Measurements from ENCODE around the gene PLPP3. TPM values are rescaled to one million over a fixed set of nuclear protein-coding genes. Genes with fewer than 3 reads are reported as not detected.

The PLPP3 gene
- total RNA-seq, 2 experiments from 2014 or later: not detected

DNA sequence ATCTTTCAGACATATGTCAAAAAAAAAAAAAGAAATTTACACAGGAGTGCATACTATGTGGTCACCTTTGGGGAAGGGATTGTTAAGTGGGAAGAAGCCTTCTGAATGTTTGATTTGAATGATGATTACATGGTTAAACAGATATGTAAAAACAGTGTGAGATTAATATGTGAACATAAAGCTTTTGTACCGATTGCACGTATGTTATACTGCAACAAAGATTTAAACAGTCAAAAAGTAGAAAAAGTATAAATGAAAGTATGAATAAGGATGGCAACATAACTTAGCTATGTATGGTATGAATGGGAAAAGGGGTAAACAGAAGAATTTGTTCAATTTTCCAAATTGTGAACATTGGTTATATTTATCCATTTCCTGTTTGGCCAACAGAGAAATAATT, 10.0 kb upstream of the PLPP3 start:
- ChIA-PET CTCF (no interaction called here), POLR2A (no interaction called here)
- ATAC-seq (no peak), DNase-seq (no peak)
- peaks cover 3% of the 10 kb centered on the region for H3K27me3 Mint-ChIP-seq
- no peaks in the 10 kb centered on the region for H3K36me3 Mint-ChIP-seq (ENCODE audit: low read depth)
- no peak overlapping the region for H3K4me3 Mint-ChIP-seq
- peaks cover 2% of the 10 kb centered on the region for H3K9me3 Mint-ChIP-seq (ENCODE audit: low read depth)
- H3K27ac Mint-ChIP-seq: no peak overlapping the region
- intact Hi-C loops (cut with DNase I, micrococcal nuclease): loop anchor here (5.0 to 10.0 kb wide), 4 partner anchors 1115 to 1445 kb away; no protein-coding TSS in a partner anchor
- H3K4me1 Mint-ChIP-seq: no peaks in the 10 kb centered on the region

GRCh38 chr1:56586502-56586901, 7.1 kb upstream of the PLPP3 start:
- DNase-seq (no peak), ATAC-seq (no peak)
- CTCF ChIA-PET: interaction anchor here (2.6 kb wide), 1 partner anchor 11 kb away, joined by 15 read pairs; no protein-coding TSS in a partner anchor
- H3K9me3 Mint-ChIP-seq (ENCODE audit: low read depth): no peaks in the 10 kb centered on the region
- H3K27me3 Mint-ChIP-seq: no peaks in the 10 kb centered on the region
- H3K4me3 Mint-ChIP-seq: no peak overlapping the region
- H3K4me1 Mint-ChIP-seq: no peaks in the 10 kb centered on the region
- intact Hi-C loops (cut with DNase I, micrococcal nuclease): loop anchor here (5.0 to 10.0 kb wide), 4 partner anchors 1112 to 1442 kb away; no protein-coding TSS in a partner anchor
- POLR2A ChIA-PET: no interaction called here
- no peaks in the 10 kb centered on the region for H3K36me3 Mint-ChIP-seq (ENCODE audit: low read depth)
- no peak overlapping the region for H3K27ac Mint-ChIP-seq

DNA sequence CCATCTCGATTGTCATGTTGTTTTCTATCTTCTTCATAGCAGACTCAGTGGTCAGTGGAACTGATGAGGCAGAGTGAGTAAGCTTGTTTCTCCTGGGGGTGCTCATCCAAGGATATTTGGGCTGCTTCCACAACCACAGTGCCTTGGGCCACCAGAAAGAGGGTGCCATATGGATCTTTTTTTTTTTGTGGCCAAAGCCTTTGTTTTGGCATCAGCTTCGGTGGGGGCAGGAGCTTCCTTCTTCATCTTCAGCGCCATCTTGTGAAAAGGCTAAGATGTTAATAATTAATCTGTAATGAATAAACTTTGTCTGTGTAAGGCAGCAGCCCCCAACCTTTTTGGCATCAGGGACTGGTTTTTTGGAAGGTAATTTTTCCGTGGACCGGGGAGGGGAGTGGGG, 6.6 kb upstream of the PLPP3 start:
- no peaks in the 10 kb centered on the region for H3K4me1 Mint-ChIP-seq
- H3K27me3 Mint-ChIP-seq: peaks cover 3% of the 10 kb centered on the region
- intact Hi-C loops (cut with DNase I, micrococcal nuclease): loop anchor here (2.0 to 10.0 kb wide), 6 partner anchors 1107 to 1441 kb away; no protein-coding TSS in a partner anchor
- ChIA-PET POLR2A (no interaction called here), CTCF (interaction anchor here (1.0 to 2.6 kb wide), 5 partner anchors 10 to 1306 kb away, joined by 3 to 15 read pairs (median 3); no protein-coding TSS in a partner anchor)
- ATAC-seq (no peak), DNase-seq (no peak)
- H3K9me3 Mint-ChIP-seq (ENCODE audit: low read depth): no peaks in the 10 kb centered on the region
- no peak overlapping the region for H3K4me3 Mint-ChIP-seq
- no peaks in the 10 kb centered on the region for H3K36me3 Mint-ChIP-seq (ENCODE audit: low read depth)
- no peak overlapping the region for H3K27ac Mint-ChIP-seq

DNA sequence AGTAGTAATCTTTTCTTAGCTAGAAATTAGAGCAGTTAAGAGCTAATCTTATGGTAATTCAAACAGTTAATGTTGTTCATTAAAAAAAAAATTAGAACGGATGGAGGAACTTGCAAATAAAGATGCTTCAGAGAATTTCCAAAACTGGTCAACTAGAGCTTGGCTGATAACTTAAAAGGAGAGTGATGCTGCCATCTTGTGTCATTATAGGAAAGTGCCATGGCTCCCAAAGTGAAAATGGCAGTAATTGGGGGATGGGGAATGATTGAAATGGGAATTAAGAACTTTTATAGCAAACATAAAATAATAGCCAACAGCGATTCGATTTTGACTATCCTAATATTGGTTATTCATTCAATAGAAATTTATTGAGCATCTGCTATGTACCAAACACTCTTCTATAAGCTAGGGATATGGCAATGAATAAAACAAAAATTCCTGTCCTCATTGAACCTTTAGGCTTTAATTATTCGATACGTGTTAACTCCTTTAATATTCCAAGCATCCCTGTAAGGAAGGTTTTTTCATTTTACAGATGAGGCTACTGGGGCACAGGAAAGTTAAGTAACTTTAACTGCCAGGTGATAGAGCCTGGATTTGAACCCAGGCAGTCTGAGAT, 5.7 kb upstream of the PLPP3 start:
- DNase-seq (no peak), ATAC-seq (no peak)
- ChIA-PET POLR2A (interaction anchor here (0.7 kb wide), 1 partner anchor 818 kb away, joined by 5 read pairs; no protein-coding TSS in a partner anchor), CTCF (interaction anchor here (0.5 to 2.6 kb wide), 14 partner anchors 9 to 1637 kb away, joined by 3 to 15 read pairs (median 3); no protein-coding TSS in a partner anchor)
- peaks cover 10% of the 10 kb centered on the region for H3K27me3 Mint-ChIP-seq
- H3K9me3 Mint-ChIP-seq (ENCODE audit: low read depth): no peaks in the 10 kb centered on the region
- H3K4me1 Mint-ChIP-seq: peaks cover under 1% of the 10 kb centered on the region
- no peaks in the 10 kb centered on the region for H3K36me3 Mint-ChIP-seq (ENCODE audit: low read depth)
- no peak overlapping the region for H3K27ac Mint-ChIP-seq
- intact Hi-C loops (cut with DNase I, micrococcal nuclease): loop anchor here (2.0 to 10.0 kb wide), 6 partner anchors 1106 to 1440 kb away; no protein-coding TSS in a partner anchor
- H3K4me3 Mint-ChIP-seq: no peak overlapping the region

DNA sequence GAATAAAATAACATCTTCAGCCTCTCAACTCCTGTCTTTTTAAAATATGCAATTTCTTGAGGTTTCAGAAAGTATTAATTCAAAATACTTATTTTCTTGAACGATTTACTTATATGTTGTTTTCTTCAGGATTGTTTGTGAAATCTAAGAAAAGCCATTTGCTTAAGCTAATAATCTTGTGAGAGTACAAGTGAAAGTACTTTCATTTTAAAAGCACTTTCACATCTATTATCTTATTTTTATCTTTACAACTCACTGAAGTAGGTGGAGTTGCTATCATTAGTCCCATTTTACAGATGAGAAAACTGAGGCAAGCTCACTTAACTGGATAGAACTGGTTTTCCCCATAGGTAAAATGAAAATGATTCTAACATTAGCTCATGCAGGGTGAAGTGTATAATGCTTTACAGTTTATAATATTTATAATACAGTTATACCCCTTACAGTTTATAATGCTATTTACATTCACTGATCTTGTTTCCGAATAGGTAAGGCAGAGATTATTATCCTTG, 4.7 kb upstream of the PLPP3 start:
- ChIA-PET CTCF (interaction anchor here (0.6 to 2.6 kb wide), 6 partner anchors 8 to 1204 kb away, joined by 3 to 15 read pairs (median 4); no protein-coding TSS in a partner anchor), POLR2A (no interaction called here)
- H3K9me3 Mint-ChIP-seq (ENCODE audit: low read depth): no peaks in the 10 kb centered on the region
- ATAC-seq: no peak
- intact Hi-C loops (cut with DNase I, micrococcal nuclease): loop anchor here (2.0 to 10.0 kb wide), 5 partner anchors 1105 to 1439 kb away; no protein-coding TSS in a partner anchor
- H3K27me3 Mint-ChIP-seq: peaks cover 18% of the 10 kb centered on the region
- DNase-seq: no peak
- no peak overlapping the region for H3K4me3 Mint-ChIP-seq
- peaks cover 6% of the 10 kb centered on the region for H3K4me1 Mint-ChIP-seq
- H3K36me3 Mint-ChIP-seq (ENCODE audit: low read depth): no peaks in the 10 kb centered on the region
- no peak overlapping the region for H3K27ac Mint-ChIP-seq

- H3K4me1 Mint-ChIP-seq: peaks cover 8% of the 10 kb centered on the region
- CTCF ChIA-PET: interaction anchor here (0.7 kb wide), 1 partner anchor 1297 kb away, joined by 3 read pairs; no protein-coding TSS in a partner anchor
- H3K27me3 Mint-ChIP-seq: peaks cover 39% of the 10 kb centered on the region
- H3K27ac Mint-ChIP-seq: no peak overlapping the region
- ATAC-seq: no peak
- H3K9me3 Mint-ChIP-seq (ENCODE audit: low read depth): no peaks in the 10 kb centered on the region
- DNase-seq: no peak
- intact Hi-C loops (cut with DNase I, micrococcal nuclease): loop anchor here (10.0 kb wide), 3 partner anchors 1106 to 1436 kb away; no protein-coding TSS in a partner anchor
- H3K36me3 Mint-ChIP-seq (ENCODE audit: low read depth): peaks cover 1% of the 10 kb centered on the region
- H3K4me3 Mint-ChIP-seq: no peak overlapping the region
- POLR2A ChIA-PET: no interaction called here
Measured at GRCh38 chr1:56580771-56581170, 1.4 kb upstream of the PLPP3 start.

- DNase-seq (peak; percentile 21), ATAC-seq (peak; percentile 49)
Measured at GRCh38 chr1:56578138-56578962, 1.0 kb downstream of the PLPP3 start.

DNA sequence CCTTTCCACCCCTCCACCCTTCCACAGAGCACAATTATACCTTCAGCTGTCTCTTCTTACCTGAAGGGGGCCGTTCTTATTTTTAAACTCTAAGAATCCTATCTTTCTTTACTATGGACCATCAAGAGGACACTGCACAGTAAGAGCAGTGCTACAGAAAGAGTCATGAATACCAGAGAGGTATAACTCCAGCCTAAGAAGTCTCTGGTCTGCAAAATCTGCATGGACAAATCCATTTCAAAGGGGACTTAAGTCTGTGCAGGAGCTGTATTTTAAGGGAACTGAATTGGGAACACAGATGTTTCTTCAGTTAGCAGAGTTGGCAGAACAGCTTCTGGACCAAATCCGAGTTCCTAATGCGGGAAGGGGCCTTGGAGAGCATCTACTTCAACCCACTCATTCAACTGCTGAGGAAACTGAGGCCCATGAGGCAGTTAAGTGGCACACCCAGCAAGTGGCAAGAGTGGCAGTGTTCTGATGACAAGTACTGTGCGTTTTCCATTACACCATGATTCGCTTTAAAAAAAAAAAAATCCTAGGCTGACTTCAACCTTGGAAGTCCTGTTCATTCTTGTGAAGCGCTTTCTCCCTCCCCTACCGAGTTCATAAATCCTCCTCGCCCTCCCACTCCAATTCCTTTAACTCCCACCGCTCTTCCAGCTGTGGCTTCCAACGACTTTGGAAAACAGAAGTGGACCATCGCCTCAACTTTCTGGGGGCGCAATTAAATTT, 1.8 kb downstream of the PLPP3 start:
- ATAC-seq (no peak), DNase-seq (no peak)
- intact Hi-C loops (cut with DNase I, micrococcal nuclease): no loop called here
- Mint-ChIP-seq H3K4me3 (no peak overlapping the region), H3K4me1 (peaks cover 8% of the 10 kb centered on the region), H3K27me3 (peaks cover 45% of the 10 kb centered on the region), H3K9me3 (ENCODE audit: low read depth) (no peaks in the 10 kb centered on the region), H3K36me3 (ENCODE audit: low read depth) (peaks cover 1% of the 10 kb centered on the region), H3K27ac (no peak overlapping the region)
- ChIA-PET CTCF (interaction anchor here (0.6 to 1.4 kb wide), 6 partner anchors 461 to 1691 kb away, joined by 3 to 4 read pairs (median 3); no protein-coding TSS in a partner anchor), POLR2A (no interaction called here)

More at GRCh38 chr1:56578138-56578962, 1.0 kb downstream of the PLPP3 start:
- intact Hi-C loops (cut with DNase I, micrococcal nuclease): no loop called here
- no peak overlapping the region for H3K27ac Mint-ChIP-seq
- H3K4me3 Mint-ChIP-seq: peak overlapping the region; percentile 68
- POLR2A ChIA-PET: interaction anchor here (0.7 kb wide), 1 partner anchor 140 kb away, joined by 4 read pairs; no protein-coding TSS in a partner anchor
- H3K36me3 Mint-ChIP-seq (ENCODE audit: low read depth): peaks cover 1% of the 10 kb centered on the region
- H3K9me3 Mint-ChIP-seq (ENCODE audit: low read depth): no peaks in the 10 kb centered on the region
- peaks cover 45% of the 10 kb centered on the region for H3K27me3 Mint-ChIP-seq
- H3K4me1 Mint-ChIP-seq: peaks cover 8% of the 10 kb centered on the region
- CTCF ChIA-PET: no interaction called here

DNA sequence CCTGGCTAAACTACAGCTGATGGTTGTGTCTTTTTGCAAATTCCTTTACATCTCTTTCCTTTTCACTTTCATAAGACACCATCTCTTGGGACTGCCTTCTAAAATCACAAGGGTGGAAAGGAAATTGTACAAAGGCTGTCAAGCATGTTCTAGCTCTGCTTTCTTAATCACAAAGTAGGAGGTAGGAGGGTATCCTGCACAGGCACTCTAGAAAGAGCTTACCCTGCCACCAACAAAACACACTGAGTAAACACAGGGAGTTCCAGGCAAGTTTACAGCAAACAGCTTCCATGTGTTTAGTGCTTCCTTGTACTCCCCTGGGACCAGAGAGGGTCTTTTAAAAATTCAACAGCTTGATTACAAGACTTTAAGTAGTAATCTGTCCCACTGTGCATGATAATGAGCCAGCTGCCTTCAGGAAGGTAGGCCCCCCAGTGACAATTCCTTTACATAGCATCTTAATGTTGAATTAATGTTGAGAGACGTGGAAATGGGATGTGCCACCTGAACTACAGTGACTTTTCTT, 2.4 kb downstream of the PLPP3 start:
- H3K27ac Mint-ChIP-seq: no peak overlapping the region
- intact Hi-C loops (cut with DNase I, micrococcal nuclease): no loop called here

DNA sequence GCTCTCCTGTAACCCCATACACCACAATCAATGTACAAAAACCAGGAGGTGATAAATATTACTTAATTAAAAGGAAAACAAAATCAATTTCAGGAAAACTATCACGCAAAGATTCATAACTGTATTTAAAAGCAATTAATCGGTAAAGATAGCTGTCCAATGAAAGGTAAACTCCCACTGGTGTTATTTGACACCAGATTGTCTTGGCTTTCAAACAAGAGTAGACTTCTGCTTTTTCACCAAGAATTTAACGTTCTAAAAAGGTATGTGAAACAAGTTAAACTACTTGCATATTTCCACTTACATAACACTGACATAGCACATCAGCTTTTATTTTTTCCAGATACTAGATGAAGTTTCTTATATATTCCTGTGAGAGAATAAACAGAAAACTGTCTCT, 3.5 kb downstream of the PLPP3 start:
- Mint-ChIP-seq H3K9me3 (ENCODE audit: low read depth) (no peaks in the 10 kb centered on the region), H3K4me3 (no peak overlapping the region), H3K27me3 (peaks cover 44% of the 10 kb centered on the region), H3K27ac (no peak overlapping the region), H3K4me1 (peaks cover 8% of the 10 kb centered on the region), H3K36me3 (ENCODE audit: low read depth) (peaks cover 1% of the 10 kb centered on the region)
- intact Hi-C loops (cut with DNase I, micrococcal nuclease): no loop called here
- DNase-seq: no peak
- ChIA-PET CTCF (interaction anchor here (3.1 kb wide), 1 partner anchor 9 kb away, joined by 15 read pairs; no protein-coding TSS in a partner anchor), POLR2A (no interaction called here)
- no peak for ATAC-seq

More for the DNA sequence above, 2.4 kb downstream of the PLPP3 start:
- POLR2A ChIA-PET: no interaction called here
- no peaks in the 10 kb centered on the region for H3K9me3 Mint-ChIP-seq (ENCODE audit: low read depth)
- H3K36me3 Mint-ChIP-seq (ENCODE audit: low read depth): peaks cover 1% of the 10 kb centered on the region
- no peak overlapping the region for H3K4me3 Mint-ChIP-seq
- H3K4me1 Mint-ChIP-seq: peaks cover 8% of the 10 kb centered on the region
- peaks cover 45% of the 10 kb centered on the region for H3K27me3 Mint-ChIP-seq
- DNase-seq (no peak), ATAC-seq (no peak)
- CTCF ChIA-PET: interaction anchor here (0.6 to 3.1 kb wide), 7 partner anchors 8 to 1691 kb away, joined by 3 to 15 read pairs (median 3); no protein-coding TSS in a partner anchor
